NCI-H1436 (cell line): ENCODE data around the gene ARFGAP1.

ENCODE experiments used
- DNase-seq: peaks from one replicate; lab custom pipeline; 2025; lab: John Stamatoyannopoulos, UW

The ARFGAP1 gene

DNA sequence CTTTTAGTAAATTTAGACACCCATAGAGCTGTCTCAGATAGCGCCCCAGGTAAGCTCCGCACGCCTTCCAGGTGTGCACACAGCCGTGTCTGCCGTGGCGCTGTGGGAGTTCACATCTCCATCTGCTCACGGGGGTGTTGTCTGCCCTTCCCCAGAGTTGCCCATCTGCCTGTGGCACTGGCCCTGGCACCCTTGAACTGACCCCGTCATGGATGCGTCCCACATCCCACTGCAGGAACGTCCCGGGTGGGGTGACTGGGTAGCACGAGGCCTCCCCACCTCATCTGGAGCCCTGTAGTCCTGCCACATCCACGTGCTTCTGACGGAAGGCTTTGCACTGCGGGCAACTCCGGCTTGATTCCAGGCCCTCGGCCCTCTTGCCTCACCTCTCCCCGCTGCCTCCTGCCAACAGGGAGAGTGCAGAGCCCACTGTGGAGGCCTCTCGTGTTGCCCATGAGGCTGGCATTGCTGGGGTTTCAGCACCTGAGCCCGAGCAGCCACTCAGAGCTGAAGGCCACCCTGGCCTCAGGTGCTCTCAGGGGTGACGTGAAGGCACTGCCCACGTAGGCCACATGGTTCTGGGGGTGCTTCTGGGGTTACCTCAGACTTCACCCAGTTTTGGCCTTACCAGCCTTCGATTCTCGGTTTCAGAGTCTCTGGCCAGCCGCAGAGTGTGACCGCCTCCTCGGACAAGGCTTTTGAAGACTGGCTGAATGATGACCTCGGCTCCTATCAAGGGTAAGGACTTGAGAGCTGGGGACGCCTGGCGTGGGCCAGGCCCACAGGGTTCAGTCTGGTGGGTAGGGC, 5.1 kb downstream of the ARFGAP1 start:
- no peak for DNase-seq

DNA sequence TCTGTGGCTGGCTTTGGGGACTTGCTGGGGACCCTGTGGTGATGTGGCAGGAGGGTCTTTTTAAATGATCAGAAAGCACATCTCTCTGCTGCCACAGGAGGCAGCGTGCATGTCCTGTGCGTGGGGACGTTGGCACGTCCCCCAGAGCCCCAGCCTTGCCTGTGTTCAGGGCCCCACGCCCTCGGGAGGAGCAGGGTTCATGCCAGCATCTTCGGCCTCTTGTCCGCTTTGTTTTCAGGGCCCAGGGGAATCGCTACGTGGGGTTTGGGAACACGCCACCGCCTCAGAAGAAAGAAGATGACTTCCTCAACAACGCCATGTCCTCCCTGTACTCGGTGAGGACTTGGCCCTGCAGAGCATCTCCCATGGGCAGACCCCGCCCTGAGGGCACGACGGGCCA, 6.0 kb downstream of the ARFGAP1 start:
- no peak for DNase-seq

DNA sequence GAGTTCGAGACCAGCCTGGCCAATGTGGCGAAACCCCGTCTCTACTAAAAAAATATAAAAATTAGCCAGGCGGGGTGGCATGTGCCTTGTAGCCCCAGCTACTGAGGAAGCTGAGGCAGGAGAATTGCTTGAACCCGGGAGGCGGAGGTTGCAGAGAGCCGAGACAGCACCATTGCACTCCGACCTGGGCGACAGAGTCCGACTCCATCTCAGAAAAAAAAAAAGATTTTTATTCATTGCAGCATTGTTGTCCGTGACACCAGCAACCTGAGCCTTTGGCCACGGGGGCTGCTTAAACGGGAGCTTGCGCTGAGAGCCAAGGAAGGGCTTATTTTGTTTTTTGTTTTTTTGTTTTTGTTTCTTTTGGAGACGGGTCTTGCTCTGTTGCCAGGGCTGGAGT, 7.3 kb downstream of the ARFGAP1 start:
- DNase-seq, result no peak

DNA sequence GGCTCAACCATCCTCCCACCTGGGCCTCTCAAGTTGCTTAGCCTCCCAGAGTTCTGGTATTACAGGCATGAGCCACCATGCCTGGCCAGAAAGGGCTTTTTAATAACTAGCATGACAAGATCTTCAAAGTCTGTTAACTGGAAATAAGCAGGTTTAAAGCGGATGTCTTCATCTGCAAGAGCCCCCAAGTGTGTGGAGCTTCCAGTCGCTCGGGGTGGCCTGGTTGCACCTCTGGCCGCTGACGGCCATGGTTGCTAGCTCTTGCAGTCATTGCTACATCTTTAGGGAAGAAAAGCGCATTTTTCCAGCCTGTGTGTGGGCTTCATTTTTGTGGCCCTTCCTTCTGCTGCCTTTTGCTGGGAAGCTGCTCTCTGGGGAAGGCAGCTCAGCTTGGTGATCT, 7.8 kb downstream of the ARFGAP1 start:
- no peak for DNase-seq

DNA sequence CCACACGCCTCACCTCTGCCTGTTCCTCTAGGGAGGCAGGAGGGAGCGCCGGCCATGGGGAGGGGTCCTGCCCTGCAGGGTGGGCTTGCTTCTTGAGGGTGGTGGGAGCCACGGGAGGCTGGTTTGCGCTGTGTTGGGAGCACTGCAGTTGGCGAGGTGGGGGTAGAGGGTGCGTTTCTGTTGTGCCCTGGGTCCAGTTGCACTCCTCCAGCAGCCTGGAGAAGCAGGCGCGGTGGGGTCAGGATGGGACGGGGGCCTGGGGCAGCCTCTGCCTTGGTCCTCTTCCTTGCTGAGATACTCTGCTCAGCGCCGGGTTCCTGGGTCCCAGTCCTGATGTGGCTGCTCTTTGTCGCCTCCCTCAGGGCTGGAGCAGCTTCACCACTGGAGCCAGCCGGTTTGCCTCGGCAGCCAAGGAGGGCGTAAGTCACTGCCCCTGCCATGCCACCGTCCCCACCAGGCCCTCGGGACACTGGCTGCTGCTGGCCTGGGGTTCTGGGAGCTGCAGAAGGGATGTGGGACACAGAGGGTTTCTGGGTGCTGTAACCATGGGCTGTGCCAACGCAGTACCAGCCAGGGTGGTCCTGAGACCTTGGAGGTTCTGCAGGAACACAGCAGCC, 8.4 kb downstream of the ARFGAP1 start:
- DNase-seq, result no peak

DNA sequence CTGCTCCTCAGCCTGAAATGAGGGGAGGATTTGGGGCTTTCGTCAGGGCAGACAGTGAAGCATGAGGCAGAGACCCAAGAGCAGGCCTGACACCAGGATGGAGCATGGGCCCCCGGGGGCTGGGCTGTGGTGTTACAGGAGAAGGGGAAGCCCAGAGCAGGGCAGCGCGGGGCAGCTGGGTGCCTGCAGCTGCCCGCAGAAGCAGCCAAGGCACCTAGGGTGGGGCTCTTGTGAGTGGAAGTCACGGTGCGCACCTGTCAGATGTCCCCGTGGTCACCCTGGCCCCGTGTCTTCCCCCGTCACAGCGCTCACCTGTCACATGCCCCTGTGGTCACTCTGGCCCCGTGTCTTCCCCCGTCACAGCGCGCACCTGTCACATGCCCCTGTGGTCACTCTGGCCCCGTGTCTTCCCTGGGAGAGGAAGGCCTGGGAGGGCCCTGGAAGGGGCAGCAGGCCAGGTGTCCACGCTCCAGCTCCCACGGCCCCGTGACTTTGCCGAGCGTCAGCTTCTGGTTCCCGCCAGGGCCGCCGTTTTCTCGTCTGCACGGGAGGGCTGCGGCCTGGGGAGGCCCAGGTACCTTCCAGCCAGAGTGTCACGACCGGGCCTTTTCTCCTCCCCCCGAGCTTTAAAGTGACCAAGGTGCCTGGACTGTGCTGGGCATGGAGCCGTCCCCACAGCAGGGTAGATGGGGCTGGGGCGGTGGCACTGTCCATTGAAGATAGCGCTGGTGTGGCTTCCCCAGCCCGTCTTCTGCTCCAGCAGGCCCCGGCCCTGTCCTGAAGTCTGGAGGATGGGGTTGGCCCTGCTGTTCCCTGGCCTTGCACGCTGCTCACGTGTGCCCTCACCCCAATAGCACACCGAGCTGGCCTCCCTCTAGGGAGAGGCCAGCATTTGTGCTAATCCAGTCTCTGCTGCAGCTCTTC, 9.4 kb downstream of the ARFGAP1 start:
- DNase-seq, result no peak

DNA sequence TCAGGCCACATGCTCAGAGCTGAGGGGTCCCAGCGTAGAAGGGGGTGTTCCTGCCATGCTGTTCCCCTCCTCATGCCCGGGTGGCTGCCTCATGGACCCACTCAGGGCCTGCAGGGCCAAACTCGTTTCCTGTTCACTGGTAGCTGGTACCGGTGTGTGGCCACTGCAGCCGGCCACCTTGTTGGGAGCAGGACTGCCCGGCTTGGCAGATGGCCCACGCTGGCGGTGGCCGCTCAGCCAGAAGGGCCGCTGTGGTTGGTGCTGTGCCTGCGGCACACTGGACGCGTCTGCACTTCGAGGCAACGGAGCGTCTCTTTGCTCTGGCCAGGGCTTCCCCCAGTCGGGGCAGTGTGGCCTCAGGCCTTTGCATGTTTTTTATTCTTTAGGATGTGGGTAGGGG, 10.3 kb downstream of the ARFGAP1 start:
- no peak for DNase-seq

DNA sequence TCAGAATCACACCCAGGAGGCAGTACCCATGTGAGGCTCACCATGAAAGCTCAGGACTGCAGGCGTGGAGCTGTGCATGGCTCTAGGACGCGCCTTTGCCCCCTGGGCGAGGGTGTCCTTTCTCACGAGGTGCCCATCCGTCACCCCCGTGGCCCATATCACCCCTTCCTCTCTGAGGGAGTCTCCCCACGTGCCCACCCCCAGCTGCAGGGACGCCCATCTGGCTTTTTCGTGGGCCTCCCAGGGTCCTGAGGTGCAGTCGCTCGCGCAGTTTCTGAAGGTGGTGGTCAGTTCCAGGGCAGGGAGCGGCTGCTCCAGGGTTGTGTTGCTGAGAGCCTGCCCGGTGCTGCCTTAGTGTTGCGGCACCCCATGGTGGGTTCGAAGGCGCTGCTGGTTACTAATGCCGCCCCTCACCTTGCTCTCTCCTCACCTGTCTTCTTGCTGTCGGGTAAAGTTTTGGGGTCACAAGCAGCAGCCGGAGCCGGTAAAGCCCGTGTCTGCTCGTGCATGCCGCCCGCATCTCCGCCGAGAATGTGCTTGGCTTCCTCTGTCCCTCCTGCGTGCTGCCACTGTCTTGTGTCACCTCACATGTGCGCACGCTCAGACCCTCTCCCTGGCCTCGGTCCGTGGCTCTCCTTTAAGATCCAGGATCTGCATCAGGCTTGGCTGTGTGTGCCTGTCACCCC, 10.9 kb downstream of the ARFGAP1 start:
- no peak for DNase-seq

DNA sequence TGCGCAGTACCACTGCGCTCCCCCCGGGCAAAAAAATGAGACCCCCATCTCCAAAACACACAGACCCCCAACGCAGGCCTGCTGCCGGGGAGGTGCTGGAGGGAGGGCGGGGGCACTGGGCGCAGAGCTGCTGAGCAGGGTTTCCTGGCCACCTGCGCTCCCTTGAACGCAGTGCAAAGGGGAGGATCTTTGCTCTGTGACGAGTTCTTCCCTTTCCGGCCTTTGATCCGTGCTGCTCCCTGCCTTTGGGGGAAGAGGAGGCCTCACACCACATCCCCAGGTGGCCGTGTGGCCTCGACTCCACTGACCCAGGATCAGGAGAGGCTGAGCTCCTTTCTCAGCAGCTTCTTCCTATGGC, 11.4 kb downstream of the ARFGAP1 start:
- no peak for DNase-seq

DNA sequence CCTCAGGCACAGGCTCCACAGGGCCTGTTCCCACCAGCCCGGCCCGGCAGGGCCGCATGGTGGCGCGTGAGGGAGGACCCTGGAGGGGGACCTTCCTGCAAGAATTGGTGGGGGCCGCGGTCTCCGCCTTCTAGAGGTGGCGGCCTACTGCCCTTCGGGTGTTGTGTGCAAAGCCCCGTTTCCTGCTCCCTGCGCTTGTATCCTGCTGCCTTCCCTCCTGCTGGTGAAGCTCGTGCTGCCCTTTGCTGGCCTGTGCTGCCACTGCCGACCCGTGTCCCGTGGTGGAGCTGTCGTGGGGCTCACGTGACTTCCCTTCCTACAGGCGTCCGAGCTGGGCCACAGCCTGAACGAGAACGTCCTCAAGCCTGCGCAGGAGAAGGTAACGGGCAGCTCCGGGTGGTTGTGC, 11.9 kb downstream of the ARFGAP1 start:
- no peak for DNase-seq

DNA sequence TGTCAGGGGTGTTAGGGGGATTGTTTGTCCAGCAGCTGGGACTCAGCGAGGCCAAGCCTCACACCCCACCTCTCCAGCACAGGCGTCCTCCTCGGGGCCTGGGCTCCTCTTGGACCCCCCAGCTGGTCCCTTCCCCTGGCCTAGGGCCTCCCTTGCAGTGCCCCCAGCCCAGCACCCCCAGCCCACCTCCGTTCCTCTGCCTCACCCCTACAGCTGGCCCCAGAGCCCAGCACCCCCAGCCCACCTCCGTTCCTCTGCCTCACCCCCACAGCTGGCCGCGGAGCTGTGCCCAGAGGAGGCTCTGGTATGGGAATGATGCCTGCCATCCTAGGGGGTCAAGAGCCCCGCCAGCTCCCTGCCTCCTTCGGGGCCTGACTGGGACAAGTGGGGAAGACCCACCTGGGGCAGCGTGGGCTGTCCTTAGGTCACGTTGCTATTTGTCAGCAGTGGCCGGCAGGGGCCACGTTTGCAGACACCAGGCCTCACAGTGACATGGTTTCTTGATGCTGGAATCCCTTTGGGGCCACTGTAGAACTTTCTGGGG, 12.4 kb downstream of the ARFGAP1 start:
- DNase-seq, result no peak

DNA sequence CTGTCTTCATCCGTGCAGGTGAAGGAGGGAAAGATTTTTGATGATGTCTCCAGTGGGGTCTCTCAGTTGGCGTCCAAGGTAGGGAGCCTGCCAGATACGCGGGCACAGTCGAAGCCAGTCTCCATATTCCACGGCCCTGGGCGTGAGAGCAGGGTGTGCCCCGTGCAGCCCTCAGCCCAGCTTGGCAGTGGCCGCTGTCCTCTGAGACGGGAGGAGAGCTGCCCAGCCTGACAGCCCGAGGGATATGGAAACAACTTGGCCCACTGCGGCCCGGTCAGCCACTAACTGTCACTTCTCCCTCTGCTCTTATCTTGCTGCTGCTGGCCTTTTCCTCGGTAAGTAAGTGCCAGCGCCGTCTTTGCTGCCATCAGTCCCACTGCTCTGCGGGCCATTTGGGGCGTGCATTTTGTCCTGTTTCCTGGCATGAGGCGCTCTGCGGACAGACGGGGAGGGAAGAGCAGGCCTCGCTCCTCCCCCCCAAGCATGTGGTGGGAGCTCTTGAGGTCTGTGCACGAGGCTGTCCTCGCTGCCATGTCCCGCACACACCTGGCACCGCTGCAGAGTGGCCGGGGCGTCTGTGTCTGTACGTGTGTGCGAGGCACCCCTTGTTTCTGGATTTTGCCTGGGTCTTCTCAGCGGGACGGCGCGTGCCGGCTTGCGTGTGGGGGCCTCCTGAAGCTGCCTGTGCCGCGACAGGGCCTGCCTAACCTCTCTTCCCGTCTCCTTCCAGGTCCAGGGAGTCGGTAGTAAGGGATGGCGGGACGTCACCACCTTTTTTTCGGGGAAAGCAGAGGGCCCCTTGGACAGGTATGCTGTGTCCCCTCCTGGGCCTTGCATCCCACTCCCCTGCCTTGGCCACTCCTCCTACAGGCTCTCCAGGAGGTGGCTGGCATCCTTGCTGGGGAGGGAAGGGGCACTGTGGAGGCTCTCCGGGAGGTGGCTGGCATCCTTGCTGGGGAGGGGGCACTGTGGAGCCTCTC, 13.3 kb downstream of the ARFGAP1 start:
- no peak for DNase-seq

DNA sequence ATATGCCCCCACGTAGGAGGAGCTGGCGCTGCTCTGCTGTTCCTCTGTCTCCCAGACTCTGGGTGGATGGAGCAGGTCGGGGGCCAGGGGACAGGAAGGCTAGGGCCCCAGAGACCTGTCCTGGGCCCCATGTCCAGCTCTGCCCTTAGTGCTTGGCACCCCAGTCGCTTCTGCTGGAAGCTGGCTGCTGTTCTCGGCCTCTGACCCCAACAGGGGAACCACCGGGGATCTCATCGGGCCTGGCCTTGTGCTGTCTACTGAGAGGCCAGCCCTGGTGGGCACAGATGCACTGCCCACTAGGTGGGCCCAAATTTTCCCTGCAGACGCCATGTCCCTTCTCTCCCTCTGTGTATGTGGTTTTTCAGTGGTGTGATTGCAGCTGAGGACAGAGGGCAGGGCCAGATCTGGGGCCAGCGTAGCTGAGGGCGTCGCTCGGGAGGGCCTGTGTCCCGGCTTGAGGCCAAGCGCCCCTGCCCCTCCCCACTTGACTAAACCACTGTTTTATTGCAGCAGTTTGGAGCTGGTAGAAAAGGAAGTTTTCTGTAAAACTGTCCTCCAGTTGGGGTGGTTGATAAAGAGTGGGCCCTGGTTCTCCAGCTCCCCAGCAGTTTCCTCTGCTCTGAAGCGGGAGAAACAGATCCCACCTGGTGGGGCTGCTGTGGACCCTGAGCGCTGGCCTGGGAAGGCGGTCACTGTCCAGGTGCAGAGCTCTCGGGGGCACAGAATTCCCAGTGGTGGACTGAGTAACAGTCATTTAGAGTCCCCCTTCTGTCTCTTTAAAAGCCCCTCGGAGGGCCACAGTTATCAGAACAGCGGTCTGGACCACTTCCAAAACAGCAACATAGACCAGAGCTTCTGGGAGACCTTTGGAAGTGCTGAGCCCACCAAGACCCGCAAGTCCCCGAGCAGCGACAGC, 14.4 kb downstream of the ARFGAP1 start:
- DNase-seq, result no peak

DNA sequence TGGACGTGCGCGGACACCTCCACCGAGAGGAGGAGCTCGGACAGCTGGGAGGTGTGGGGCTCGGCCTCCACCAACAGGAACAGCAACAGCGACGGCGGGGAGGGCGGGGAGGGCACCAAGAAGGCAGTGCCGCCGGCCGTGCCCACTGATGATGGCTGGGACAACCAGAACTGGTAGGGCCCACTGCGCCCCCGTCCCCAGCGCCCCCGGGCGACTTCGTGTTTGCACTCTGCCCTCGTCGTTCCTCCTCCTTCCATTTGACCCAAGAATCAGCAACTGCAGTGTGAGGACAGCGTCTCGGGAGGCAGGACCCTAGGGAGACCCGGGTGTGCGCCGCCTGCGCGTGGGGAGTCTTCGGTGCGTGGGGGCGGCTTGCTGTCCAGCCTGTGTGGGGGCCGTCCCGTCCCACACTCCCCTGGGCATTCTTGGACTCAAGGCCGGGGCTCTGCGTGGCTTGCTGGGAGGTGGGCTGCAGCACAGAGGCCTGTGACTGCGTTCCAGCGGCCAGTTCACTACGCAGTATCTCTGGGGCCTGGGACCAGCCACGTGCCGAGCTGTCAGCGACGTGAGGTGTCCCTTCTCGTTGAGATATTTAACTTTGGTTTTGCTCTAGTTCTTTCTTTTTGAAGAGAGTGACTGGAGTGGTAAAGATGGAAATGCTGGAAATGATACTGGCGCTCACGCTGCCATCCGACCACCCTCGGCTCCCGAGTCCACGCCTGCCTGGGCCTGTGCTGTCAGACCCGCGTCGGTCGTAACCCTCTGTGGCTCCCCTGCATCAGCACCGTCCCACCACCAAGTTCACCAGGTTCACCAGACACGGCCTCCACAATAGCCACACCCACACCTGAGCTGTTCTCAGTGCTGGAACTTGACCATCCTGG, 15.3 kb downstream of the ARFGAP1 start:
- DNase-seq, result no peak

DNA sequence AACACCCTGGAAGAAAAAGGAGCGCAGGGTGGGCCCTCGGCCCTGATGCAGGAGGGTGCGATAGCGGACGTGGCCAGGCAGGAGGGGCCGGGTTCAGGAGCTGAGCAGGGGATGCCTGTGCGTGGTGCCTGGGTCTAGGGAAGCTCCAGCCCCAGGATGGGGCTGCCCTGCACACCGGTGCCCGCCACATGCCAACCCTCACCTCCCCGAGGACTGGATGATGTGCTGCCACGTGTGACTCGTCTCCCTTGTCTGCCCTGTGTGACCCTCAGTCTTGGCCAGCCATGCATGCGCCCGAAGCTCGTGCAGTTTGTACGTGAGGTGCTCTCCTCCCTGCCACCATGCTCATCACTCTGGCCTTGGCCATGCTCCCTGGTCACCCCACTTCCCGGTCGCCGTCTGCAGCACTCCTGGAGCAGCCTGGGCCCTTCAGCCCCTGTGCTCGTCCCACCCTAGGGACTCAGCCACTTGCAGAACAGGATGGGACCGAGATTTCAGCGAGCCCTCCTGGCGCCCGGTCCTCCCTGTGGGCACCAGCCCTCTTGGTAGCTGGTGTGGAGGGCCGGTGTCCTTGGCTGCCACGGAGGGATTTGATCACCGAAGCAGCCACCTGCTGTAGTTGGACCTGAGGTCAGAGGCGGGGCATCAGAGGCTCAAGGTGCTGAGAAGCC, 16.1 kb downstream of the ARFGAP1 start:
- no peak for DNase-seq

DNA sequence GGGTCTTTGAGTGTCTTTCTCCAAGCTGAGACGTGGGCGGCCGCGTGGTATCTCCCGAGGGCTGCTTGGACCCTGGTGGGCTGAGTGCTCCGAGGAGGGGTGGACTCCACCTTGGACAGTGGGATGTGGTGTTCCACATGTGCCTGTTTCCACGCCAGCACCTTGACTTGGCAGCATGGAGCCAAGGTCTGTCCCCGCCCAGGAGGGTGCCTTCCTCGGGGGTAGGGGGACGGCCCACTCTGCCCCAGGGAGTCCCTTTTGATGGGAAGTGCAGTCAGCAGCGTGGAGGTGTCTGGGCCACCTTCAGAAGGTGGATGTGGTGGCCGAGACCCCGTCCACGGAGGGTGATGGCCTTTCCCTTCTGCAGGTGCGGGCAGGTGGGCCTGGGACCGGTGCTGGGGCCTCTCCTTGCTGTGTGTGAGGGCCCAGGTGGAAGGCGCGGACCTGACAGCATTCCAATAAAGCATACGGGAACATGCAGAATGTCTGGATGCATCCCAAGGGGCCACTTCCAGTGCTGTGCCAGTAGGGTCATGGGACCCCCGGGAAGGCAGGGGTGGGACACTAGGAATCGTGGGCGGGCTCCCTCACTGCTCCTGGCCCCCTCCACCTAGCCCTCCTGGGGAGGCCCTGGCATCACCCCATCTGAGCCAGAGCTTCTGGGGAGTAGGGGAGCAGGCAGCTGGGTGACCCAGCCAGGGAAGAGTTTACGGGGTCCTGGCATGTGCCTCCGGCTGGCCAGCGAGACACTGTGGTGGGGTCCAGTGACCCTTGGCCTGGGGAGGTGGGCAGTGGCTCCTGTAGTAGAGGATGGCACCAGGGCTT, 16.9 kb downstream of the ARFGAP1 start:
- no peak for DNase-seq

DNA sequence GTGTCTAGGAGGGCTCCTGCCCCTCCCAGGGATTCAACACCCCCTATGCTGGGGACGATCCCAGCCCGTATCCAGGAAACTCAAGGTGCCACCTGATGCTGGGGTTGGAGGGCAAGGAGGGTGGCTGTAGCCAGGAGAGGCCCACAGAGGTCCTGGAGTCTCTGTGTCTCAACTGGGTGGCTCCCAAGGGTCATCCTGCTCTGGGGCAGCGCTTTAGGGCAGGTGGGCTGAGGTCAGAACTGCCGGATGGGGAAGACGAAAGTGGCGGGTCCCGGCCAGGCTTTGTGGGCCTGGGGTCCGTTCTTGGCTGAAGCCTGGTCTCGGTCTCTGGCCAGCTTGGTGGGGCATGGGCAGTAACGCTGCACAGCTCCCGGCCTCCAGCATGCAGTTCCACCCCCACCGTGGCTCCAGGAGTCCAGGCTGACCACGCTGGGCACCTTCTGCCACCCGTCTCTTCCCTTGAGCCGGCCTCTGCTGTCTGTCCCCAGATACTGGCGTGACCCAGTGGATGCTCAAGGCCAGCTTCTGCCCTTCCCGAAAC, 17.6 kb downstream of the ARFGAP1 start:
- DNase-seq, result no peak
